HEK293 (cell line): ENCODE measurements around the gene NDRG4.

Source experiments
- CTCF ChIP-seq: fragments of 450-650 bp; formaldehyde crosslinking; IDR thresholded peaks from 2 replicates; pipeline ENCODE4 v1.5.1; 2016; ENCODE audit warnings: missing biosample characterization, missing genetic modification characterization
- KLF17 ChIP-seq: fragments of 450-650 bp; formaldehyde crosslinking; IDR thresholded peaks from 2 replicates; pipeline ENCODE4 v1.5.1; 2016; ENCODE audit warnings: missing biosample characterization, missing genetic modification characterization
- ZNF2 ChIP-seq: fragments of 450-650 bp; formaldehyde crosslinking; IDR thresholded peaks from 2 replicates; pipeline ENCODE4 v1.5.1; 2016; ENCODE audit warnings: missing biosample characterization, missing genetic modification characterization
- ZNF76 ChIP-seq: fragments of 450-650 bp; formaldehyde crosslinking; IDR thresholded peaks from 2 replicates; pipeline ENCODE4; 2016; ENCODE audit warnings: low read depth, missing biosample characterization, missing genetic modification characterization, borderline replicate concordance

DNA sequence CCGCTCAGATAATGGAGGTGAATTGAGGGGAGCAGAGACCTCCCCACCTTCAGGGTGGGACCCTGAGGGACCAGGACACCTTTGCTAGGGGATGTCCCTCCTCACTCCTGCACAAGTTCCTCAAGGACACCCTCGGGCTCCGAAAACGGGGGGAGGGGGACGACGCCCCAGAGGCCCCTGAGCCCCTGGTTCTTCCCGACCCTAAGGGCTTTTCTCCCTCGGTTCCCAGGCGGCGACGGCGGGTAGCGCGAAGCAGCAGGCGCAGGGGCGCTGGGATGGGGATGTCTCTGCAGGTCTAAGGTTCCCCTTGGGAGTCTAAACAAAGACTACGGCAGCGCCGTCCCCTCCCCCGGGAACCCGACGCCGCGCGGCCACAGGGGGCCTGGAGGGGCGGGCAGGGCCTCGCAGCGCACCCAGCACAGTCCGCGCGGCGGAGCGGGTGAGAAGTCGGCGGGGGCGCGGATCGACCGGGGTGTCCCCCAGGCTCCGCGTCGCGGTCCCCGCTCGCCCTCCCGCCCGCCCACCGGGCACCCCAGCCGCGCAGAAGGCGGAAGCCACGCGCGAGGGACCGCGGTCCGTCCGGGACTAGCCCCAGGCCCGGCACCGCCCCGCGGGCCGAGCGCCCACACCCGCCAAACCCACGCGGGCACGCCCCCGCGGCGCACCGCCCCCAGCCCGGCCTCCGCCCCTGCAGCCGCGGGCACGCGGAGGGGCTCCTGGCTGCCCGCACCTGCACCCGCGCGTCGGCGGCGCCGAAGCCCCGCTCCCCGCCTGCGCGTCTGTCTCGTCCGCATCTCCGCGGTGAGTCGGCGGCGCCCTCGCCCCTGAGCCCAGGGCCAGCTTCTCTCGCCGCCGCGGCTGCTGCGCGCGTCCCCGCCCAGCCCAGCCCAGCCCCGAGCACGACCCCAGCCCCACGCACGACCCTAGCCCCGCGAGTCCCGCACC is 36.7 kb upstream of the NDRG4 start:
- TF ChIP-seq ZNF76 (tag by site-specific recombination) (no peak), CTCF (tag by site-specific recombination) (no peak), KLF17 (no peak), ZNF2 (no peak)
